ENCODE results near the gene ZNF516.

ZNF516 gene

DNA sequence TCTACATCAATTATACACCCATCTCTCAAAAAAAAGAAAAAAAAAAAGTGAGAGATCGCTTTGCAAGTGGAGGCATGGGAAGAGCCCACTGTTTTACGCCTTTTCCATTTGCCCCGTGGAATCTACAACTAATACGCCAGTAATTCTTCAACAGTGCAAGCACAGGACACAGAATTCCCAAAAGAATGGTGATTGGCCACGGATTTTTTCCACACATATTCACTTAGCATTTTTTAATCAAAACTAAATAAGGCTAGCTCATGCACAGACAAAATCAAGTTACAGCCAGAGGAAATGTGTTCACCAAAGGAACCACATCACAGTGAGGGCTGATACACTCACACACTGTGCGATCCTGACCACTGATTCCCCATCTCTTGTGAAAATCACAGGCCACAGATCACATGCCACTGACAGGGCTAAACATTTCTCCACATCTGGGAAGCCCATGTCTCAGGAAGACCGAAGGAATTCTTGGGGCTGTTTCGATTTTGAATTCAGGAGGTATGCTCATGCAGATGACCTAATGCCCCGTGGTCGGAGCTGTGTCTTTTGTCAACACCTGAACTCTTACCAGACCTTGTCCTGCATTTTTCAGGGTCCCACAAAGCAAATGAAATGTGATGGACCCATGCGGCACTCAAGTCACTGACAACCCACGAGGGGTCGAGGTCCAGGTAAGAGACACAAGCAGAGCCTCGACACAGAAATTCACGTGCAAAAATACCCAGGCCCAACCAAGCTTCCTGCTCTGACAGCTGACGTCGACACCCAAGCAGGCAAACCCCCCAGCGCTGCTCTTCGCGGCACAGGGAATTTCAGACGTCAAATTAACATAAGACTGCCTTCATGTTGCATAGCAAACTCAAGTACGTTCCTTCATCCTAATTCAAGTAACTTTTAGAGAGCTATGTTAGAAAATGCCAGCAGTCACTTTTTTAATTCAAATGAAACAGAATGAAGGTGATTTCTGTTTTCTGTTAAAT, 69.6 kb downstream of the ZNF516 start:
- DNase-seq (ENCODE audit: low read depth in 2 of 2, low spot score in 1 of 2), result no peak

DNA sequence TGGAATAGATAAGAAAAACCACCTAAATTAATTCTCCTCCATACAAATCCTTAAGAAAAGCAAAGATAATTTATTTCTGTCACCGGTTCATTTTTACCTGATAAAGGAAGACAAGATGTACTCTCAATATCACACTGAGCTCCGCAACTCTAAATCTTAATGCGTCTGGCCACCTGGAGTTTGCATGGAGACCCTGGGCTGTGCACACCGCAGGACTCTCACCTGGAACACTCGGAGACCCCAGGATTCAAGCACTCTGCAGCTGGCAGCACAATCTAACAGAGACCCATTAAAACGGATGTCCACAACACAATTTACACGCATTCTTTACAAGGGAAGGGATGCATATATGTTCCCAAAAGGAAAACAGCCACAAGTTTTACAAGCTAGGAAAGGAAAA, 72.2 kb downstream of the ZNF516 start:
- DNase-seq (ENCODE audit: low read depth in 2 of 2, low spot score in 1 of 2), result no peak

DNA sequence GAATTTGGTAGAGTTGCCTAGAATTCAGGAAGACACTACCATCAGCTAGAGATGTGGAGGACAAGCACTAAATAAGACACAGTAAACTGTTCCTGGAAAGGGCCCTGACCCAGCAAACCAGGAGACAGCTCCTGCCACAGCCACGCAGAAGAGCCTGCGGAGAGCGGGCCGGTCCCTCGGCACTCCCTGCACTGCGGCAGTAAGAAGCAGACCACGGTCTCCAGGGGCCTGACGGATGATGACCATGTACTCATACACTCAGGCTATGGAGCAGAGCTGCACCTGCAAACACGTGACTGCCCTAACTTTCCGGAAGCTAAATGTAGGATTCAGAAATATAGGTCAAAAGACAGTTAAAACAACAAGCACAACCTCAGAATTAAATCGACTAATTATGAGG, 72.9 kb downstream of the ZNF516 start:
- DNase-seq (ENCODE audit: low read depth in 2 of 2, low spot score in 1 of 2), result no peak

DNA sequence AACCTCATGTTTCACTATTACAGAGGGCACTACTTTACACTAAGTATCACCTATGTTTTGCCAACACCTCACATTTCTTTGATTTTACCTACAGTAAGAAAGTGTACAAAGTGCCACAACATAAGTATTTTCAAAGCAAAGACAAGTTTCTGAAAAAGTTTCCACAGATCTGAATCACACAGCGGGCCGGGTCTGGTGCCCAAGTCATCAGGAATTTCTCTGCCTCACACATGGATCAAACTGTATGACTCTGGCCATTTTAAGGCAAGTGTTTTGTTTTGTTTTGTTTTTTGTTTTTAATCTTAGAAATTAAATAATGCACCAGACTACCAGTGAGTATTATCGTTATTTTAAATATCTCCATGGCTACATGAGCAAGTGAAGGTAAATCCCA, 73.4 kb downstream of the ZNF516 start:
- DNase-seq (ENCODE audit: low read depth in 2 of 2, low spot score in 1 of 2), result no peak

DNA sequence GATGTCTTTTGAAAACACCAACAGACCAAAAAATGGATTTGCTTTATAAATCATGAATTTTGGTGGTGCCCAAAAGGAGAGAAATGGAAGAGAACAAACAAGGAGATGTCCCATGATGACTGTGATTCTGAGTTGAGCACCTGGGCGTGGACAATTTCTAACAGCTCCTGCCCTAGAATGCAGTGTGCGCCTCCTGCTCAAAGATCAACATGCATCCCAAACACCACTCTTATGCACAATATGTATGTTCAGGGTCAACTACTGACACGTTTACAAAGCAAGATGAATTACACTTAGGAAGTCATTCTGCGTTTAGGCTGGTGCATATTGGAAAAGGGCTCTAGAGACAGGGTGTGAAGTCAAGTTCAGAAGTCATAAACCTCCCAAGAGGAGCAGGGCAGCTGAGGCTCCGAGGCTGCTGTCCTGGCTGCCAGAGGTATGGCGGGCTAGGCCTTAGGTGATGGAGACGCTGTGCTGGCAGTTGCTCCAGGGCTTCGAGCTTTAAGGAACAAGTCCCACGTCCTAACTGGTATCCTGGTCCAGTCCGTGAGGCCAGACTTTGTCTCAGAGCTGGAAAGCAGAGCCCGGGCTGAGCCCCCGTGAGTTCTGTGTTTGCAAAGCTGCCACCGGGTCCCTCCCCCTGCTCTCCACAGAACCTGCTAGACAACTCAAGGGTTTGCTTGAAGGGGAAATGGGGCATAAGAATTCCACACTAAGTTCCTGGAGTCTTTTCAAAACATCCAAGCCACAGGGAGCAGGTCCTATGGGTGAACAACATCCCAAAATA, 74.0 kb downstream of the ZNF516 start:
- DNase-seq (ENCODE audit: low read depth in 2 of 2, low spot score in 1 of 2), result no peak

DNA sequence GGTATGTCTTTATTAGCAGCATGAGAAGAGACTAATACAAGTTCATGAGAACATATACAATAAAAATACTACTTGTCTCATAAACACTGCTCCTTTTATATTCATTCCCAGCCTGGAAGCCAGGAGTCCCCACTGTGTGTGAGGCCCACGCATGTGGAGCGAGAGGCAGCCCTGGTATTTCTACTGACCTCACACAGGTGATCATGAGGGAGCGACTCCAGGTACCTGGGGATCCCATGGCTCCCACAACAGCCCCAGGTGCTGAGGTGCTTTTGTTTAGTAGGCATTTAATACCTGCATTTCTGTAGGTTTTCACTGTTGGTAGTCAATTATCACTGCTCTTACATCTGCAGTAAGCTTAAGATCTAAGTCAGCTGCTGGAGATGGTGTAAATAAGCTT, 75.2 kb downstream of the ZNF516 start:
- DNase-seq (ENCODE audit: low read depth in 2 of 2, low spot score in 1 of 2), result no peak

DNA sequence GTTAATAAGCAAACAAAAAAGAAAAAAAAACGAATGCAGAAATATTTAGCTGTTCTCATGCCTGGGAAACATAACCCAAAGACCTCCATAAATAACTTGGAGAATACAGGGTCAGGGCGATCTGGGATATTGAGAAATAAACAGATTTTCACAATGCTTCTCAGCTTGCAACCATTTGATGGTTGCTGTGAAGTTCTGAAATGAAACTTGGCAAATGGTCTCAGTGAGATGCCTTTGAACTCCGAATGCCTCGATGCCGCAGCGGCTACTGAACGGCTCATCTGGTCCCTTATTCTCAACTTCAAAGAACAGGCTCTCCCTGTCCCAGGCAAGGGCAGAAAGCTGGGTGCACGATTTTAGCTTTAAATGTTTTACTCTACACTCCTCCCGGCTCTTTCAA, 78.1 kb downstream of the ZNF516 start:
- no peak for DNase-seq (ENCODE audit: low read depth in 2 of 2, low spot score in 1 of 2)

DNA sequence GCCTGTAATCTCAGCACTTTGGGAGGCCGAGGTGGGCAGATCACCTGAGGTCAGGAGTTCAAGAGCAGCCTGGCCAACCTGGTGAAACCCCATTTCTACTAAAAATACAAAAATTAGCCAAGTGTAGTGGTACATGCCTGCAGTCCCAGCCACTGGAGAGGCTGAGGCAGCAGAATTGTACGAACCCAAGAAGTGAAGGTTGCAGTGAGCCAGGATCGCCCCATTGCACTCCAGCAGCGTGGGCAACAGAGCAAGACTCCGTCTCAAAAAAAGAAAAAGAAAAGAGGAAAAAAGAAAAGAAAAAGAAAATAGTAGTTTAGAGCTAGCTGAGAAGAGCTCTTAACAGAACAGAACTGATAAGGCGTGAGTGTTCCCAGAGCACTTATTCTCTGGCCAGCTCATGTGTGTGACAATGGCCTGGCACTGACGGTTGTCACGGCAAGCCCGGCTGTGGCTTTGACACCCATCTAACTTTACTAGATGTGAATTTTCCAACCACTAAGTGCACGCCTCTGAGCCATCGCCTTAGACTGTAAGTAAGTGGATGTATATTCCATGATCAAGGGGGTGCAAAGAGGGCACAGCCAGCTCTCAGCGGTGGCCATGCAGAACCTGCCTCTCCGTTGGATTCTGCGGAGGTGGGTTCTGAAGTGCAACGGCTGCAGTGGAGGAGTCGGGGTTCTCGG, 80.0 kb downstream of the ZNF516 start:
- DNase-seq (ENCODE audit: low read depth in 2 of 2, low spot score in 1 of 2), result no peak

DNA sequence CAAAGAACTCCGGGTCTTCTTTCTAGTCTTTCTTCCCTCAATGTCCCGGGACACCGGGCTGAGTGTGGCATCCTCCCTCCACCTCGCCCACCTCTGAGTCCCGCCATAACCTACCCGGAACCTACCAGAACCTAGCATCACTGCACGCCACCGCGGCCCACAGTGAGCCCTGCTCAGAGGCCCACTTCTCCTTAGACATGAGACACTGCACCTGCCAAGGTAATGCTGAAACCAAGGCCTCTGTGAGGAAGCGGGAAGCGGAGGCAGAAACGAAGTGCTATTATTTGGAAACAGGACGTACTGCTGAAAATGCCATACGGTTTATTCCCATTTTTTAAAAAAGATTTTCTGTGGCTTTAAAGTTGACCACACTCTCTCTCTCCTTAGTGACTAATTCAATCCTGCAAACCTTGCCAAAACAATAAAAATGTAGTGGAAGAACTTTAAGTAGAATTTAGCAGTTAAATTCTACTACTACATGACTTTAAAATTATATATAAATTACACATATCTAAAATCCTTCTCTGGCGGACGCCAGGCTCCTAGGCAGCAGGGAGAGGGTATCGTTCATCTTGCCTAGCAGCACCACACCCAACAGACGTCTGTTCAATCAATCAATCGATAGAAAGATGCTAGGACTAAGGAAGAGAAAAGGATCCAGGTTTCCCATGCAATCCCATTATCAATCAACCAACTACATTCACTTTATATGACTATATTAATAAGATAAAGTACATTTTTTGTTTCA, 82.0 kb downstream of the ZNF516 start:
- no peak for DNase-seq (ENCODE audit: low read depth in 2 of 2, low spot score in 1 of 2)

DNA sequence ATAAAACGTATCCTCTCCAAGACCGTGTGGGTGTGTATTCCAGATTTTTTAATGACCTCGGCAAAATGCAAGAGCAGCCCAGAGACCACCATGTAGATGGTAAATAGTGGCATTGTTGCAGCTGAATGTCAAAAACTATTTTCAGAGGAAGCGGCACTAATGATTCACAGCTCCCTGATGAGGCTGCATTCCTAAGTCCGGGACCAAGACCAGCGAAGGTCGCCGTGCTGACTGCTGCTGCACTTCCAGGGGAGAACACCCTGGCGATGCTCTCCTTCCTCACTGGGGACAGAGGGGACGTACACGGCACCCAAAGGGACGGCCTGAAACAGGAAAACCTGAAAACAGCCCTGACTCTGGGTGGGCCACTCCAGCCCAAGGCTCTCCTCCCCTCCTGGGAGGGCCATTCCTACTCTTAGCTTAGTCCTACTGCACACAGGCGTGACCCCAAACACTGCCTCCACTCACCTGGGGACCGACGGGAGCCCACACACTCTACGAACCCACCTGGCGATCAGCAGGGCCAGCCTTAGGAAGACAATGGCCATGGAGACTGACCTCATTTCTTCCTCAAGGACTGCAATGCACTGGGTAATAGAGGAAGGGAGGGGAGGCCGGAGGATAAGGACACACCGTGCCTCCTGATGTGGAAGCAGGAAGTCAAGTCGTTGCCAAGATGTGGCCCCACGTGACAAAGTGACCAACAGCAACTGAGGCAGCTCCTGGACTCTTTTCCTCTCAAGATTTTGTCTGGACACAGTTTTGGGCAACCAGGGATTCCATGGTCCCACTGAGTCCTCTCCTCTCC, 82.8 kb downstream of the ZNF516 start:
- DNase-seq (ENCODE audit: low read depth in 2 of 2, low spot score in 1 of 2), result no peak

DNA sequence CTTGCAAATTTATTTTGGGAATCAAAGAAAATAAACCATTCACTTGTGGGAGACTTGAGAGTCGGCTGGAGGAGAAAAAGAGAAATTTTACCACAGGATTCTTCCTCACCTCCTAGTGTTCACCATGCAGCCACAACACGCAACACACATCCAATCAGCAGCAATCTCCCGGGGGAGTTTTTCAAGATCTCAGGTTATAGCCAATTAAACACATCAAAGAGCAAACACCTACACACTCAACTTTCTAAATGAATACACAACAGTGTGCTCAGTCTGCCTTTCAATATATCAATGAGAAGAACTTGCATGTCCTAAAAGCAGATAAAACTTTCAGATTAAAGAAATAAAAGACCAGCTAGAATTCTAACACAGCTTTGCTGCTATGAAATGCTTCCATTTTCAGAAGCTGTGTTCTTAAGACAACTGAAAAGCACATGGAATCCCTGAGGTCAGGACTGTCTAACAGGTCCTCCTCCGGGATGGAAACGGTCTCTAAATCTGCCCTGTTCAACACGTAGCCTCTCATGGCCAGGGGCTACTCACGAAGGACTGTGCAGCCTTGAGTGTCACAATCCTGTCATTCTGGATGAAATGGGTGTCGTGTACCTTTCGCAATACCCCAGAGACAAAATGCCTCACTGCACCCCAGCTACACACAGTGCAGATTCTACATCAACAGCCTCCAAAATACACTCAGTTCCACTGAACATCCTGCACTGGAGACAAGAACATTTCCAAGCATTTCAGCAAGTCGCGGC, 84.2 kb downstream of the ZNF516 start:
- no peak for DNase-seq (ENCODE audit: low read depth in 2 of 2, low spot score in 1 of 2)

DNA sequence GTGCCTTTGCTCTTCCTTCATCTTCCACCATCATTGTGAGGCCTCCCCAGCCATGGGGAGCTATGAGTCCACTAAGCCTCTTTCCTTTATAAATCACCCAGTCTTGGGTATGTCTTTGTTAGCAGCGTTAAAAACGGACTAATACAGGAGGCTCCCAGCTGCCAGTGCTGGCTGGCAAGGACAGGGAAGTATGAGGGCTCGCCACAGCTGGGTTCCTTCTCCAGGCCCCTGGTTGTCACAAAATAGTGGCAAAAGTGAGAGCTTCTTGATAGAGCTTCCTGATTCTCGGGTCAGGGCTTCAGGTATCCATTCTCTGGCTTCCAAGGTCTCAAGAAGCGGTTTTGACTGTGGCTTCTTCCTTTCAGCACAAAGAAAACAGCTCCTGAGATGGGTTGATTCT, 85.0 kb downstream of the ZNF516 start:
- DNase-seq (ENCODE audit: low read depth in 2 of 2, low spot score in 1 of 2), result no peak

DNA sequence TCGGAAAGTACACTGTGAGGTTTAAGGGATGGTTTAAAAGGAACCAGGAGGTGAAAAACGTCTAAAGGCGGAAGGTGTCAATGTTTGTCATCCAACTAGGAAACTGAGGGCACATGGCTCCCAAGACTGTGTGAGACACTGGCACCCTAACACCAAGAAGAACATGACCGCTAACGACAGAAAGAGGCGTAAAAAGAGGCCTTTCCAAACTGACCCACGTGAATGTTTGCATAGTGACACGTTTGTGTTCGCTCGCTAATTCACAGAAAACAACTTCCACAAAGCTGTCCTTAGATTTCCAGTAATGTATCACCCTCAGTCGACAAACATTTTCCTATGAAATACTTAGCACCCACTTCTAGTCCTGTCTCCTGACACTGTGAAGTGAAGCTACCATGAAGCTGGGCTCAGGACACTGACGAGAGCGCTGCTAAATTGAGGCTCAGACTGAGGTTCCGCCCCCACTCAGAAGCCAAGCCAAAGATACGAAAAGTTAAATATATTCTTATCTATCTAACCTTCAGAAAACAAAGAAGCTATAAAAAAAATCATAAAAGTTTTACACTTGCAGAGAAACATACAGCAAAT, 86.5 kb downstream of the ZNF516 start:
- no peak for DNase-seq (ENCODE audit: low read depth in 2 of 2, low spot score in 1 of 2)

DNA sequence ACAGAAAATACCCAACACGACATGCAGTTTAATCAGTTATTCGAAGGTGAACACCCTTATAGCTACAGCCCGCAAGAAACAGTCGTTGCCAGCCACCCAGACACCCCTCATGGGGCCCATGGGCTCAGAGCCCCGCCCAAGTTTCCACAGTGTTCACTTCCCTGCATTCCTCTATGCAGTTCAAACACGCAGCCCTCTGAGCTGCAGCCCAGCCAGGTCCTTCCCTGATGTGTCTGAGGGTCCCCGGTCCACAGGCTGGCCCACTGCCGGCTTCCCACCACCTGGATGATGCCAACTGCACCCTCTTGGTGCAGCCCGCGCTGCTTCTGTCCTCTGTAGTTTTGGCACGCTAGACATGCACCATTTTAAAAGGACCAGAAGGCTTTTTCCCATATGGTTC, 87.4 kb downstream of the ZNF516 start:
- no peak for DNase-seq (ENCODE audit: low read depth in 2 of 2, low spot score in 1 of 2)

DNA sequence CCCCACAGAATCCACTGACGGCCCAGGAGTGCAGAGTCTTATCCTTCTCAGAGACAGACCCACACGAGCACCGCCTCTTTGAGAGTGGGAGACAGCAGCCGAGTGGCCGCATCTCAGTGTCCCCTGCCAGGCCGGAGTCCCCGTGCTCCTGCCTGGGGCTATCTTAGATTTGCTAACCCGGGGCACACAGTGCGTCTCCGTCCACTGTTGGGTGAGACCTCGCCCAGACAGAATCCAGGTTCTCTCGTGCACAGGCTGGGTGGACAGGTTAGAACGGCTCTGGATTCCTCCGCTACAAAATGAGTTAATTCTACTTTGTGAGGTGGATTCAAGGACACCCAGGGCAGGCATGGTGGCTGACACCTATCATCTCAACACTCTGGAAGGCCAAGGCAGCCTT, 88.3 kb downstream of the ZNF516 start:
- no peak for DNase-seq (ENCODE audit: low read depth in 2 of 2, low spot score in 1 of 2)

DNA sequence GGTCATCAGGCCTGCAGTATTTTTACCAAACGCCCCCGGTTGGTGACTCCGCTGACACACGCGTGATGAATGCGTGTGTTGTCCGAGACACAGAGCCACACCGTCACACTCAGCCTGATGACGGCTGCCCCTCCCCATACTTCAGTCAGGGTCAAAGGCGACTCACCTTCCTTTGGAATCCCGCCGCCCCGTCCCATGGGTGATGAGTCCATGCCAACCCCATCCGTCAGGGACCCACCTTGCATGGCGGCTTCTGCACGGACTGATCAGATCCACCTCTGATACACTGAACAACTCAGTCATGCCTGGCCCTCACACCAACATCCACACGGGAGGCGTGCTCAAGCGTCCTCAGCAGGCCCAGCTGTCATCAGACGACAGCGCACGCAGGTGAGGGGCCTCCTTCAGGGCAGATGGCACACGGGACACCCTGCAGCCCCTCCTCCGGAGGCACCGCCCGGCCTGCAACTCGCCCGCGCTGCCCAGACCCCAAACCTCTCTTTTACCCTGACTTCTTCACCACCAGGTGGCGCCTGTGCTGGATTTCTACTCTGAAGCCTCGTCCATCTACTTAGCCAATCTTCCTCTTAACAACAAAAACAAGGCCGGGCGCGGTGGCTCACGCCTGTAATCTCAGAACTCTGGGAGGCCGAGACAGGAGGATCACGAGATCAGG, 89.2 kb downstream of the ZNF516 start:
- peak in 1 of 2 donors; percentile 31 for DNase-seq (ENCODE audit: low read depth in 2 of 2, low spot score in 1 of 2)

DNA sequence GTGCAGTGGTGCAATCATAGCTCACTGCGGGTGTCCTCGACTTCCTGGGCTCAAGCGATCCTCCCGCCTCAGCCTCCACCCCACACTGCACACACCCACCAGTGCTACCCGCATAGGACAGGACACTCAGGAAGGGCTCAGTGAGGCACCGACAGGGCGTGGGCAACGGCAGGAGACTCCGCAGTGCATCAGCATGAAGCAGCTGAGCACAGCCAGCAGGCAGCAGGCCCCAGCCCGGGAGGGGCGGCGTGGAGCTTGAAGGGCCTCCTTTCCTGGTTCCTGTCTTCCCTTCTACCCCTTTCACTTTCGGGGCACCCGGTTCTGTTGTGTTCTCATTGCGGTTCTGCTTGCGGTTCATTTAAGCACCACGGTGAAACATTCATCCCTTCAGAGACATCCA, 89.8 kb downstream of the ZNF516 start:
- no peak for DNase-seq (ENCODE audit: low read depth in 2 of 2, low spot score in 1 of 2)

DNA sequence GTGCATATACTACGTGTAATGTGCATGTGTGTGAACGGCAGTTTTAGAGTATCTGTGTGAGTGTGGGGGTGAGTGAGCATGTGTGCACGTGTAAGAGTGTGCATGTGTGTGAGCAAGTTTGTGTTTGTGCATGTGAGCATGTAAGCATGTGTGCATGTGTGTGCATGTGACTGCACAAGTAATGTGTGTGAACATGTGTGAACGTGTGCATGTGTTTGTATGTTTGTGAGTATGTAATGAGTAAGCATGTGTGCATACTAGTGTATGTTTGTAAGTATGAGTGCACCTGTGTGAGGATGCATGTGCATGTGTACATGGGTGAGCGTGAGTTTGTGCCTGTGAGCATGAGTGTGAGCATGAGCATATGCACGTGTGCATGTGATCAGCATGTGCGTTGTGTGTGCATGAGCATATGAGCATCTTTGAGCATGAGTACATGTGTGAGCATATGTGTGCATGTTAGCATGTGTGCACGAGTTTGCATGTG, 90.7 kb downstream of the ZNF516 start:
- DNase-seq (ENCODE audit: low read depth in 2 of 2, low spot score in 1 of 2), result no peak

All from stimulated activated CD8-positive, alpha-beta memory T cell treated with anti-CD3 and anti-CD28 coated beads, Interleukin-4, amount 100 ng/mL, for 4 hours (primary cell).